NCI-H1694 (cell line): ENCODE measurements around the gene TGFBR3L.

Source experiments
- DNase-seq: peaks from one replicate; lab custom pipeline; 2025; lab: John Stamatoyannopoulos, UW

The TGFBR3L gene

DNA sequence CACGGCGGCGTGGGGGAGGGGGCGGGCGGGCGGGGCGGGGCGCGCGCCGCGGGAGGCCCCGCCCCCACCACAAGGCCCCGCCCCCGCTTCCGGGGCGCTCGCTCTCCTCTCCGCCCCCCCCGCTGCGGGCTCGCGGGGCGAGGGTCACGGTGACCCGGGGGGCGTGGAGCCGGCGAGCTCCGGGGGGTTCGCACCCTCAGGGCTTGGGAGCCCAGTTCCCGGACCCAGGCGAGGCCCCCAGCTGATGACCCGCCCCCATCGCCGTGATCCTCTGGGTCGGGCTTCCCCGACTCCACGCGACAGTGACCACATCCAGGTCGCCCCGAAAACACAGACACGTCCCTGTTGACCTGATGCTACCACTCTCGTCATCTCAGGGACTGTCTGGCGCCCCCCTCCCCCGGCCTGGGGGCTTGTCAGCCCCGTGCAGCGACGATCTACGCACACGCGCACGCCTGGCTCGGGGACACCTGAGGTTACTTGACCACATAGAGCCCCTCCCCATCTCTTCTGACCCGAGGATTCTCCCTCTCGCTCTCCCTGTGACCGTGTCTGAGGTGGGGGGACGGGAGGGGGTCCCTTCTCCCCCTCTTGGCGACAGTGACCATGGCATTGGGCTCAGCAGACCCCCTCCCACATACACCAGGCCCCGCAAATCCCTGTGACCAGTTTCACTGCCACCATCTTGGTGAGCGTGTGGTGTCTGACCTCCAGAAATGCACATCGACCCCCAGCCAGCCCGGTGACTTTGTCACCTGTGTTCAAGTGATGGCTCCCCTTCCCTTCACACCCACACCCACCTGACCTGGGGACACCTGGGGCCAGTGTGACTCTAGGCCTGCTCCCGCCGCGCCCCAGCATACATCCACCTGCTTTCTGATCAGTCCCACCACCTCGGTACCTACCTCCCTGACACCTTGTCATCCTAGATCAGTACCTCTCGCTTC, 10.3 kb upstream of the TGFBR3L start:
- no peak for DNase-seq

DNA sequence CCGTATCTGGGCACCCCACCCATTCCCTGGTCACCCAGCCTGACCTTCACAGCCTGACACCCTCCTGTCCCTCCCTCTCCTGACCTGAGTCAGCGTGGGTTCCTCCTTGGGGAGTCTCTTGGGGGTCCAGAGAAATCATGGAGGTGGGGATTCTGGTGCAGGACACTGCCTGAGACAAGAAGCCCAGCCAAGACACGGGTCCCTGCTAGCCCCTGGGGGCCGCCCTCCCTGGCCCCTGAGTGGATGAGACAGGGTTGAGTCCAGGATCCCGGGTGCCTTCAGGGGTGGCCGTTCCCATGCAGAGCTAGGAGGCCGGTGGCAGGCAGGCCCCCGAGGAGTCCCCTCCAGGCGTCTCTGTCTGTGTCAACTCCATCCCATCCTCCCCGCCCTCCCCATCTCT, 9.4 kb upstream of the TGFBR3L start:
- no peak for DNase-seq

DNA sequence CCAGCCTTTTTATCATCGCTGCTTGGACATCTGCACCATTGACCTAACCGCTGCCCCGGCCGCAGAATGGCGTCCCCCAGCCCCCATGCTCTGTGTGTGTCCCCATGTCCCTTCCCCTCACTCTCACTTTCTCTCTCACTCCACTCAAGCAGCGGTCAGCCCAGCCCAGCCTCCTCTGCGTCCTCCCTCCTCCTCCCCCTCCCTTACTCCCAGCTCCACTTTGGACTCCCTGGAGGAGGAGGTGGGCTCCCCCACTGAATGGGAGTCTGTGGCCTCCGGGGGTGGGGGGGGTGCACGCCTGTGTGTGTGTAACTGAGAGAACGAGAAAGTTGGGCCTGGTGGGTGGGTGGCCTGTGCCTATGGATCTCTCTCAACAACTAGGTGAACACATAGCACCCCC, 8.8 kb upstream of the TGFBR3L start:
- no peak for DNase-seq

DNA sequence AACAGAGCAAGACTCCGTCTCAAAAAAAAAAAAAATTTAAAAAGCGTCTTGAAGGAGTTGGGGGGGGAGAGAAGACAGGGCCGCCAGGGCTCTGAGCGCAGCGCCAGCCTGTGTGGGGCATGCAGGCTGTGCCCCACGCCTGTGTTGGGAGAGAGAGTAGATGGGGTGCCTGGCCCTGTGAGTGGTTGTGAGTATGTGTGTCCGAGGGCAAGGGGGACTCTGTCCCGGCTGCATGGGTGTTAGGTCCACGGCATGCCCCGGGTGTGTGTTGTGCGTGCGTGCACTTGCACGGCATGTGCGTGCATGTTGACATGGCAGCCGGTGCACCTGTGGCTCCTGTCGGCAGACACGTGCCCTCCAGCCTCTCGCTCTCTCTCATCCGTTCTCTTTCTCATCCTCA, 7.5 kb upstream of the TGFBR3L start:
- DNase-seq, result no peak

DNA sequence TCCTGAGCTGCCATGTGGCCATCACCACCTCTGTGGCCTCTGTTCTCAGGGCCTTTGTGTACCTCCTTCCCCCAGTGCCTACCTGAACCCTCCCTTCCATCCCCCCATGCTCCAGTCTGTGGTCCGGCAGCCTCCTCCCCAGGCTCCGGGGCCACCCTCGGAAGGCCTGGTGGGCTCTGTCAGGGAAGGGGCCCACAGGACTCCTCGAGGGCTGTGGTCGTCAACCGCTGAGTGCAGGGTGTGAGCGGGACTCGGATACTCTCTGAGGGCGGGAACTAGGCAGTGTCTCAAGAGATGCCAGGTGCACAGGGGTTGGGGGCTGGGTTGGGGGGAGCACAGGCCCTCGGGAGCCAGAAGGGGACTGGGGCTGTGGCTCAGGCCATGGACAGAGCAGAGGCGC, 7.1 kb upstream of the TGFBR3L start:
- no peak for DNase-seq

DNA sequence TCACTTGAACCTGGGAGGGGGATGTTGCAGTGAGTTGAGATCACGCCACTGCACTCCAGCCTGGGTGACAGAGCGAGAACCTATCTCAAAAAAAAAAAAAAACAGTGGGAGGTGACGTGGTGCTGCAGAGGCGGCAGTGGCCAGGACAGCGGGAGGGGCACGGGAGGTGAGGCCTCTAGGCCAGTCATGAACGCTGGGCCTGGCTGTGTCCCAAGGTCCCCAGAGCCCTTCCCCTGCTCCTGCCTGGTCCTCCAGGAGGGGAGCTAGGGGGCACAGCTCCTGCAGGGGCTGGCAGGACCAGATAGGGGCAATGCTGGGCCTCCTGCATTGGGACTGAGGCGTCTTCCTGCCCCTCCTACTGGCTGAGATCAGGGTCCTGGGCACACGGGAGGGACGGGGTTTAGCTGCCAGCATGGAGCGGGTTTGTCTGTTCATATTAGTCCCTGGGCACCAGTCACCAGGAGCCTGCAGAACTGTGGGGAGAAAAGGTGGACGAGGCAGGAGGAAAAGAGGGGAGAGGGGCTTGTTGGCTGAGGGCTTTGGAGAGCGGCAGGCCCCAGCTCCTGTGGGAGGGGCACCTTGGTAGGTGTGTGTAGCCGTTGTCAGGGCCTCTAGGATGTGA, 6.4 kb upstream of the TGFBR3L start:
- DNase-seq, result no peak

DNA sequence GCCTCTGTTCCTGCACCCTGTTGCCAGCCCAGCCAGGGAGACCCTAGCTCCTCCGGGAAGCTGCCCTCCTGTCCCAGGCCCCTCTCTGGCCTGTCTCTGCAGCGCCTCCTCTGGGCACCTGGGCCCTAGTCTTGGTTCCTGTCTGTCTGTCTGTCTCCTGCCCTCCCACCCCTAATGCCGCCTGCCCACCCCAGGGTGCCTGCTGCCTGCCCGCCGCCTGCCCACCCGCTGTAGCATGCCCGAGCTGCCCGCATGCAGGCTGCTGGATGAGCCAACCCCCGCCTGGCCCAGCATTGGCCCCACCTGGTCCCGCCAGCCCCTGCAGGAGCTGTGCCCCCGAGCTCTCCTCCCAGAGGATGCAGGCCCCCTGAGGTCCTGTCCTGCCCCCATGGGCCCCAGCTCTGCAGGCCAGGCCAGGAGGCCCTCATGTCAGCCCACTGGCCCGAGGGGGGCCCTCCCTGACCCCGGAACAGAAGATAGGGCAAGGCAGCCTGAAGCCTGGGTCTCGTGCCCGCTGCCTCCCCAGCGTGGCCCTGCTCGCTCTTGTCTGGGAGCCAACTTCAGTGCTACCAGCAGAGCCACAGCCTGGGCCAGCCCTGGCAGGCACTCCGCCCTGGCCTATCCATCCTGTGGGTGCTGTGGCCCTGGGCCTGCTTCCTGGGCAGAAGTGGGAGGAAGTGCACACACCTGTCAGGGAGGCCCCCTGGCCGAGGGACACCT, 5.7 kb upstream of the TGFBR3L start:
- no peak for DNase-seq

DNA sequence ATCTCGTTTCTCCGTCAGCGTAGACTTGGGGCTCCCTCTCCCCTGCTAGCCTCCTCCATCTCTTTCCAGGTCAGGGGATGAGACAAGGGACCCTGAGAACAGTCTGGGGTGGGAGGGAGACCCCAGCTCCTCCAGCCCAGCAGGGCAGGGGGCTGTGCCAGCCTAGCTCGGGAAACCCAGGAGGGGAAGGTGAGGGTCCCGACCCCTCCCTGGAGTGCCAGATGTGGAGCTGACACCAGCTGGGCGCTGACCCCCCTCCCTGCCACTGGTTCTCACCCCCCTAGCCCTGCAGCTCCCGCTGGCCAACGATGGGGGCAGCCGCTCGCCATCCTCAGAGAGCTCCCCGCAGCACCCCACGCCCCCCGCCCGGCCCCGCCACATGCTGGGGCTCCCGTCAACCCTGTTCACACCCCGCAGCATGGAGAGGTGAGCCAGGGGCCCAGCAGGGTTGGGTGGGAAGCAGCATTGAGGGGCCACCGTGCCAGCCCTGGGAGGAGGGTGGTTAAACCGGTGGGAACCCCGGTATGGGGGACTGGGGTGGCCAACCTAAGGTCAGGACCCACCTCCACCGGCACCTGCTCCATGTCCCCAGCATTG, 5.1 kb upstream of the TGFBR3L start:
- no peak for DNase-seq

DNA sequence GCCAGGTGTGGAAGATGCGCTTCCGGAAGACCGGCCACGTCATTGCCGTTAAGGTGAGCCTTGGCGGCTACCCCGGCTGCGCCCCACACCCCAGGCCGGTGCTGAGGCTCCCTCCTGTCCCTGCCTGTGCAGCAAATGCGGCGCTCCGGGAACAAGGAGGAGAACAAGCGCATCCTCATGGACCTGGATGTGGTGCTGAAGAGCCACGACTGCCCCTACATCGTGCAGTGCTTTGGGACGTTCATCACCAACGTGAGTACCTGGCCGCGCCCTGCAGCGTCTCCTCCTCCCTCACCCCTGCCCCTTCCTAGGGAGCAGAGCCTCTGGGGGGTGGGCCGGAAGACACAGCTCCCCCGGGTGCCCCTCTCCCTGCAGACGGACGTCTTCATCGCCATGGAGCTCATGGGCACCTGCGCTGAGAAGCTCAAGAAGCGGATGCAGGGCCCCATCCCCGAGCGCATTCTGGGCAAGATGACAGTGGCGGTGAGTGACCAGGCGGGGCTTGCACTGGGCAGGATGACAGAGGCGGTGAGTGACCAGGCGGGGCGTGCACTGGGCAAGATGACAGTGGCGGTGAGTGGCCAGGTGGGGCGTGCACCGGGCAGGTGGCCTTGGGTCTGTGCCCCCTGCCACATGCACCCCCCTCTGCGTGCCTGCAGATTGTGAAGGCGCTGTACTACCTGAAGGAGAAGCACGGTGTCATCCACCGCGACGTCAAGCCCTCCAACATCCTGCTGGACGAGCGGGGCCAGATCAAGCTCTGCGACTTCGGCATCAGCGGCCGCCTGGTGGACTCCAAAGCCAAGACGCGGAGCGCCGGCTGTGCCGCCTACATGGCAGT, 4.1 kb upstream of the TGFBR3L start:
- no peak for DNase-seq

DNA sequence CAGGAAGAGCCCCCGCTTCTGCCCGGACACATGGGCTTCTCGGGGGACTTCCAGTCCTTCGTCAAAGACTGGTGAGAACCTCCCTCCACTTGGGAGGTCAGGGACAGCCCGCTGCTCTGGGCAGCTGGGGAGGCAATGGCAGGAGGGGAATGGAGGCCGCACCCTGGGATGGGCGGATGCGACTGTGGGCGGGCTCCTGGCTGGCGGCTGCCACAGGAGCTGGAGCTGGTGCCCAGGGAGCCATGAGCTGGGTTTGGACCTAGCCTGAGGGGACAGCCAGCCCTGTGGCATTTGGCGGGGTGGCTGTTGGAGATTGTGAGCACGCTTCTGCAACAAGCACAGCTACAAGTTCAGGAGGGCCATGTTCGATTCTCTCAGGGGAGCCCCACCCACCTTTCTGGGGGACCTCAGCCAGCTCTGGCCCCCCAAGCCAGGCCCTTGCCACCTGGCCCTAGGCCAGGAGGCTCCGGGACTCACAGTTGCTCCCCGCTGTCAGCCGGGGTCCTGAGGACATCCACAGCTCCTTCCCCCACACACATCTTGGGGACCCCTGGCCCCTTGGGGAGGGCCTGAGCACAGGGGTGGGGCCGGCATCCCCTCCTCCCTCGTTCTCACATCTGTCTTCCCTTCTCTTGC, 3.0 kb upstream of the TGFBR3L start:
- DNase-seq, result no peak

DNA sequence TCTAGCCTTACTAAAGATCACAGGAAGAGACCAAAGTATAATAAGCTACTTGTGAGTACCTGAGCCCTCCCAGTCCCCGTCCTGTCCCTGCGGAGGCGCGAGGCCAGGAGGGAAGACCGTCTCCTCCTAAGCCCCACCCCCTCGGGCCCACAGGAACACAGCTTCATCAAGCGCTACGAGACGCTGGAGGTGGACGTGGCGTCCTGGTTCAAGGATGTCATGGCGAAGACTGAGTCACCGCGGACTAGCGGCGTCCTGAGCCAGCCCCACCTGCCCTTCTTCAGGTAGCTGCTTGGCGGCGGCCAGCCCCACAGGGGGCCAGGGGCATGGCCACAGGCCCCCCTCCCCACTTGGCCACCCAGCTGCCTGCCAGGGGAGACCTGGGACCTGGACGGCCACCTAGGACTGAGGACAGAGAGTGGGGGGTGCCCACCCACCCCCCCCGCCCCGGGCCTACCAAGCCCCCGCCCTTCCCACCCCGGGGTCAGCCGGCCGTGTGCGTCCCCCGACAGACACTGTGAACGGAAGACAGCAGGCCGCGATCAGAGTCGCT, 2.4 kb upstream of the TGFBR3L start:
- no peak for DNase-seq

DNA sequence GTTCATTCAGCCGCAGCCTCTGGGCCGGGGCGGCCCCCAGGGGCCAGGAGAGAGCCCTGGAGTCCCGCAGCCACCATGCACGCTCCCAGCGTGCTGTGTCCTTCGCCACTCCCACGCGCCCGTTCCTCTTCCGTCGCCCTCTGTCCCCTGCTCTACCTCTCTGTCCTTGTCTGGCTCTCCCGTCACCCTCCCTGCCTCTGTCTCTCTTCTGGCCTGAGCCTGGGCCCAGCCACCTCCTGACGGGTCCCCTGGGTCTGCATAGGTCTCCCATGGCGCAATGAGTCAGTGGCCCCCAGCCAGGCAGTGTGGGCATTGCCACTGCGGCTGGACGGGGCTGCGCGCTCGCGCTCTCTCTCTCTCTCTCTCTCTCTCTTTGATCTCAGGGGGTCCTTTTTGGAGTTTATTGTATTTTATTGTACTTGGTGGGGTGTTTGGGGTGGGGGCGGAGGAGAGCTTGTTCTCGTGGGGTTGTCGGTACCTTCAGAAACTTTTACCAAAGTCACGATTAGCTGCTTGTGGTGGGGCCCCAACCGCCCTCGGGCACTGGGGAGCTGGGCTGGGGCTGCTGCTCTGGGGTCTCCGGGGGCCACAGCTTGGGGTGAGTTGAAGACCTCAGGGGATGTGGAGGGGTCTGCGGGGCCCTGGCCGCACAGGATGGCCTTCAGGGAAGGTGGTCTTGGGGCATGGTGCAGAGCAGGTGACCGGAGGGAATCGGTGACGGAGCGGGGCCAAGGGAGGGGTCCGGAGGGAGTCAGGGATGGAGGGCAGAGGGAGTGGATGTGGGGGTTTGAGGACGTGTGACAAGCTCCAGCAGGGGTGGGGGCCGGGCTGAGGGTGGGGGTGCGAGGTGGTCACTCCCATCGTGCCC, 1.7 kb upstream of the TGFBR3L start:
- no peak for DNase-seq

DNA sequence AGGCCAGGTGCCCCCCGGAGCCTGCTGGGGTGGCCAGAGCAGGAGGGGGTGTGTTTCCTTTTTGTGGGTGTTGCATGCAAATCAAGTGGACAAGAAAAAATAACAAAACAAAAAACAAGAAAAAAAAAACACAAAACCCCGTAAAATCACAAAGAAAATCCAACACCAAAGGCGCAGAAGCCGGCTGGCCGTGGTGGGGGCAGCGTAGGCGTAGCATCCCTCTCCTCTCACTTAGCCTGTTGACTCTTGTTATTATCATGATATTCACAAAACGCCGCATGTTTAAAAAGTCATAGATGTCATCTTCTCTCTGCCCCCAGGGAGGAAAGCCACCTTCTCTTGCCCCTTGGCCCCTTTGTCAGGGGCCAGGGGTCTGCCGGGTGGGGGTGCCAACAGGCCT, 978 bp upstream of the TGFBR3L start:
- DNase-seq, result no peak

DNA sequence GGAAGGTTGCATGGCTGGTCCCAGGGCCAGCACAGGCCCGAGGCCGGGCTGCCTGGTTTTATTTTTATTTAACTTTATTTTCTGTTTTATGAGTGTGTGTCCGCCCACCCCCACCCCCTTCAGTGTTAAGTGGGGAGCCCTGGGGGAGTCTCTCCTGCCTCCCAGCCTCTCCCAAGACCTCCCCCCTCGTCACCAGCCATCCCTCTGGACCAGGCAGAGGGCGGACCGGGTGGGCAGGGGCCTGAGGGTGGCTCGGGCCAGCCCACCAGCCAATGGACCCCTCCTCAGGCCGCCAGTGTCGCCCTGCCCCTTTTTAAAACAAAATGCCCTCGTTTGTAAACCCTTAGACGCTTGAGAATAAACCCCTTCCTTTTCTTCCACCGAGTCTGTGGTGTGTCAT, 531 bp upstream of the TGFBR3L start:
- DNase-seq, result no peak

DNA sequence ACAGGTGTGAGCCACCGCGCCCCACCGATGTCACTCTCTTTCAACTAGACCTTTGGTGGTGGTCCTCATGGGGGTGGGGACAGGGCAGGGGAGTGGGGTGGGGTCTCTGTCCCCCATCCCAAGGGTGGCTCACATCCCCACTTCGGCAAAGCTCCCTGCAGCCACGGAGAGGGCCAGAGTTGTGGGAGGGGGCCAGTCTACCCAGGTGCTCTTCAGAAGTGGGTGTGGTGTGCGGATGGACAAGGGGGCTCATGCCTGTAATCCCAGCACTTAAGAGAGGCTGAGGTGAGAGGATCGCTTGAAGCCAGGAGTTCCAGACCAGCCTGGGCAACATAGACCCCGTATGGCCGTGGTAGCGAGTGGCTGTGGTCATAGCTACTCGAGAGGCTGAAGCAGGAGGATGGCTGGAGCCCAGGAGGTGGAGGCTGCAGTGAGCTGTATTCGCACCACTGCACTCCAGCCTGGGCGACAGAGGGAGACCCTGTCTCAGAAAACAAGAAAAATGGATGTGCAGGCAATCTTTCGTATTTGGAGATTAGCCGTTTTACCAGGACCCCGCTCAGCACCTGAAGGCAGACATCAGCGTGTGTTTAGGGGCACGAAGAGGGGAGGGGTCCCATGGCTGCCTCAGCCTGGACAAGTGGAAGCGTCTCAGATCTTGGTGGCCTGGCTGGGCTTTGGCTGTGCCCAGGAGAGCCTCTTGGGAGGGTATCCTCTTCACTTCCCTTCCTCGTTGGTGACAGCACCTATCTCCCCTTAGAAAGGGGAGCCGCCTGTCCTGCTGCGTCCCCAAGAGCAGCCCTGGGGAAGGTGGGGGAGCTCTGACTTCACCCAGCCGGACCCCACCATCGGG, 846 bp downstream of the TGFBR3L start:
- no peak for DNase-seq

DNA sequence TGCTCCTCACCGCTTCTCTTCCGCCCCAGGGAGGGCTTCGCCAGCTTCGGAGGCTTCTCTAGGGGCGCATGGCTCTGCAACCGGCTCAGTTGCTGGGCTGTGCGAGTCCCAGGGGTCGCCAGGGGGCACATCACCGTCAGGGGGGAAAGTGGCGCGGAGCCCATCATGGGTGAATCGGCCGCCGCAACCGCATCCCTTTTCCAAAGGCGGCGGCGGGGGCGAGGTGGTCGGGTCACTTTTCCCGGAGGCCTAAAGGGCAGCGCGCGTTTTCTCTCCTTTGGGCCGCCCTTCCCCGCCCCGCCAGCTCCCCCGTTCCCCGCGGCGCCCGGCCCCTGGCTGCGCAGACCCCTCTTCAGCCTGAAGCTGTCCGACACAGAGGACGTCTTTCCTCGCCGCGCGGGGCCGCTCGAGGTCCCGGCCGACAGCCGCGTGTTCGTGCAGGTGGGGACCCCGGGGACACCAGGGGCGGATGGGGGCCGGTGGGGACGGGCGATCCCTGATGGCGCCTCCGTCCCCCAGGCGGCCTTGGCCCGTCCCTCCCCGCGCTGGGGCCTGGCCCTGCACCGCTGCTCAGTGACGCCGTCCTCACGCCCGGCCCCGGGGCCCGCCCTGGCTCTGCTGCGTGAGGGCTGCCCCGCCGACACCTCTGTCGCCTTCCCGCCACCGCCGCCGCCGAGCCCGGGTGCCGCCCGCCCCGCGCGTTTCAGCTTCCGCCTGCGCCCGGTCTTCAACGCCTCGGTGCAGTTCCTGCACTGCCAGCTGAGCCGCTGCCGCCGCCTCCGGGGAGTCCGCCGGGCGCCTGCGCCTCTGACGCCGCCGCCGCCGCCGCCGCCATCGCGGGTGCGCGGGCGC, 1.7 kb downstream of the TGFBR3L start:
- peak; percentile 3 for DNase-seq

DNA sequence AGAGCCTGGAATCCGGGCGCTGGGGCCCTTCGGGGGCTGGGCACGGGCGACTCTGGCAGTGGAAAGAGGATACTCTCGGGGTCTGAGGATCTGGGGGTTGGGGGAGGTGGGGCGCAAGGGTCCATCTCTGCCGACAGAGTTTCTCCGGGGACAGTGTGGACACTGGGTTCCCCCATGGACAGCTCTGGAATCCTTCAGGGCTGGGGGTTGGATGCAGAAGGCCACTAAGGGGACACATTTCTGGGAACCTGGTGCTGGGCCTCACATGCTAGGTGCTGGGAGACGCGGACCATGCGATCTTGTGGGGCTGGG, 2.3 kb downstream of the TGFBR3L start:
- DNase-seq, result no peak
